Keratinocyte (primary cell): Measurements from ENCODE around the gene ATF7IP. TPM values are rescaled to one million over a fixed set of nuclear protein-coding genes. Genes with fewer than 3 reads are reported as not detected.

ENCODE experiments used
- DNase-seq: peaks from one replicate; pipeline ENCODE4 v3.0.0-alpha.2; 2011; ENCODE audit warnings: low read depth, missing footprints, low spot score
- FAIRE-seq: peaks from 2 replicates; lab custom pipeline; 2011; peaks lifted over from hg19 to GRCh38; lab: Jason Lieb, UNC
- H2AFZ ChIP-seq: 2 replicates; pipeline ENCODE4 v1.6.0; 2012; ENCODE audit warnings: low read length, control low read depth, inconsistent platforms; ENCODE audit not compliant: control insufficient read depth
- H3K27ac ChIP-seq: 2 replicates; pipeline ENCODE4 v1.5.1; 2011; ENCODE audit warnings: low read length; ENCODE audit not compliant: control insufficient read depth, insufficient read depth
- H3K27me3 ChIP-seq: 3 replicates; pipeline ENCODE4 v1.6.0; 2011; ENCODE audit warnings: low read length; ENCODE audit not compliant: control insufficient read depth, insufficient read depth; ENCODE audit errors: extremely low read depth
- H3K36me3 ChIP-seq, 2 experiments: 2 replicates in 1 of 2; 3 replicates in 1 of 2; pipeline ENCODE4 v1.5.1; 2011; ENCODE audit warnings: low read length in 2 of 2, mild to moderate bottlenecking in 1 of 2; ENCODE audit not compliant: control insufficient read depth in 2 of 2, insufficient read depth in 2 of 2; ENCODE audit errors: extremely low read depth in 1 of 2
- H3K4me1 ChIP-seq: 3 replicates; pipeline ENCODE4 v1.5.1; 2011; ENCODE audit warnings: low read length; ENCODE audit not compliant: control insufficient read depth, insufficient read depth; ENCODE audit errors: extremely low read depth
- H3K4me2 ChIP-seq: 3 replicates; pipeline ENCODE4 v1.6.0; 2011; ENCODE audit warnings: low read depth, low read length; ENCODE audit not compliant: control insufficient read depth, insufficient read depth; ENCODE audit errors: extremely low read depth
- H3K4me3 ChIP-seq, 3 experiments: fragments of 200-600 bp in 1 of 3; sonication (generic) in 1 of 3; 2 replicates in 2 of 3; 3 replicates in 1 of 3; pipeline ENCODE4 v1.5.1; 2011 to 2016; ENCODE audit warnings: low read length in 3 of 3, mild to moderate bottlenecking in 3 of 3, control low read depth in 2 of 3, inconsistent platforms in 1 of 3, low read depth in 1 of 3, mixed read lengths in 1 of 3, mixed run types in 1 of 3, moderate library complexity in 1 of 3; ENCODE audit not compliant: control insufficient read depth in 2 of 3, insufficient read depth in 2 of 3; ENCODE audit errors: extremely low read depth in 1 of 3
- H3K79me2 ChIP-seq: 2 replicates; pipeline ENCODE4 v1.6.0; 2012; ENCODE audit warnings: low read length; ENCODE audit not compliant: control insufficient read depth, insufficient read depth
- H3K9ac ChIP-seq: 3 replicates; pipeline ENCODE4 v1.6.0; 2011; ENCODE audit warnings: low read length; ENCODE audit not compliant: control insufficient read depth, insufficient read depth; ENCODE audit errors: extremely low read depth
- H3K9me1 ChIP-seq: 3 replicates; pipeline ENCODE4 v1.6.0; 2011; ENCODE audit warnings: low read length; ENCODE audit not compliant: control insufficient read depth, insufficient read depth; ENCODE audit errors: extremely low read depth
- H3K9me3 ChIP-seq: 2 replicates; pipeline ENCODE4 v1.5.1; 2012; ENCODE audit warnings: low read depth, low read length; ENCODE audit not compliant: control insufficient read depth
- H4K20me1 ChIP-seq: 3 replicates; pipeline ENCODE4 v1.6.0; 2011; ENCODE audit warnings: low read length; ENCODE audit not compliant: control insufficient read depth, insufficient read depth; ENCODE audit errors: extremely low read depth
- CTCF ChIP-seq, 3 experiments: IDR thresholded peaks in 1 of 3; conservative IDR thresholded peaks in 1 of 3; optimal IDR thresholded peaks in 1 of 3; 2 replicates in 2 of 3; 3 replicates in 1 of 3; pipeline versions ENCODE3 to v1.5.1; 2011; ENCODE audit warnings: low read length in 3 of 3, mild to moderate bottlenecking in 3 of 3, moderate library complexity in 2 of 3, control low read depth in 1 of 3, inconsistent platforms in 1 of 3; ENCODE audit not compliant: insufficient read depth in 2 of 3; ENCODE audit errors: extremely low read depth in 1 of 3
- EZH2 ChIP-seq: IDR thresholded peaks from one replicate; pipeline ENCODE4 v1.6.1; 2012; ENCODE audit warnings: inconsistent platforms, mild to moderate bottlenecking, low read length, moderate library complexity
- dilution Hi-C: fragments of 300-500 bp; cut with MboI; formaldehyde crosslinking; loops from one replicate; pipeline ENCODE4 v1.7.0; 2020; ENCODE audit warnings: low sequenced_read_pairs; ENCODE audit not compliant: extremely low pct_ligation_motif_present
- polyA plus RNA-seq, 5 experiments: library from polyadenylated mRNA; depleted of rRNA in 3 of 5; stranded (reverse) in 3 of 5; stranded (forward) in 1 of 5; unstranded in 1 of 5; fragments of >200 nt; gene quantifications; 1 replicate in 1 of 5; 2 replicates in 3 of 5; 3 replicates in 1 of 5; pipeline versions ENCODE4 v1.2.1 to v1.2.3, GENCODE V29; 2011 to 2012; ENCODE audit warnings: missing spikeins in 2 of 5, low read depth in 1 of 5, low replicate concordance in 1 of 5

Gene ATF7IP
- polyA plus RNA-seq, 1 donor (not counting 4 experiments of a cell fraction or from before 2014, with no cell fraction given) = 16.3 TPM

- Histone ChIP-seq H3K27ac (peak overlapping the region; percentile 24), H3K4me1 (peaks cover 8% of the 10 kb centered on the region), H2AFZ (no peak overlapping the region), H3K36me3 (peaks cover 9 to 11% of the 10 kb centered on the region in 2 experiments), H3K4me3 (no peak overlapping the region), H3K9me1 (no peaks in the 10 kb centered on the region), H3K4me2 (no peak overlapping the region), H3K27me3 (no peaks in the 10 kb centered on the region), H3K9me3 (no peaks in the 10 kb centered on the region), H4K20me1 (no peaks in the 10 kb centered on the region), H3K79me2 (no peaks in the 10 kb centered on the region), H3K9ac (no peak overlapping the region)
- TF ChIP-seq EZH2 = no peak
- no peak for TF ChIP-seq CTCF (optimal IDR thresholded peaks at IDR 0.05 in 1 of 3, IDR thresholded peaks at IDR 0.05 in 1 of 3, conservative IDR thresholded peaks at IDR 0.05 in 1 of 3; ENCODE audit: extremely low read depth in 1 of 3, insufficient read depth in 2 of 3, low read length in 3 of 3)
- DNase-seq = no peak
- dilution Hi-C loops = no loop called here
- FAIRE-seq = no peak
These were observed 116.9 kb downstream of the ATF7IP start for GRCh38 chr12:14482361-14482760.

- H3K27ac ChIP-seq = no peak overlapping the region
- peaks cover 8% of the 10 kb centered on the region for H3K4me1 ChIP-seq
- H3K4me3 ChIP-seq = no peak overlapping the region
- TF ChIP-seq CTCF (optimal IDR thresholded peaks at IDR 0.05 in 1 of 3, IDR thresholded peaks at IDR 0.05 in 1 of 3, conservative IDR thresholded peaks at IDR 0.05 in 1 of 3; ENCODE audit: extremely low read depth in 1 of 3, insufficient read depth in 2 of 3, low read length in 3 of 3) (no peak), EZH2 (no peak)
- H3K79me2 ChIP-seq = no peaks in the 10 kb centered on the region
- H3K4me2 ChIP-seq = no peak overlapping the region
- no peak overlapping the region for H3K9ac ChIP-seq
- dilution Hi-C loops = no loop called here
- FAIRE-seq (peak; percentile 52), DNase-seq (peak; percentile 17)
- H3K36me3 ChIP-seq = peaks cover 9% of the 10 kb centered on the region in 2 experiments
- H4K20me1 ChIP-seq = no peaks in the 10 kb centered on the region
- H3K27me3 ChIP-seq = no peaks in the 10 kb centered on the region
- no peak overlapping the region for H2AFZ ChIP-seq
- H3K9me1 ChIP-seq = no peaks in the 10 kb centered on the region
- H3K9me3 ChIP-seq = no peaks in the 10 kb centered on the region
These were observed 117.4 kb downstream of the ATF7IP start for GRCh38 chr12:14482886-14483285.
